ENCODE measurements around the gene WNT3A.

DNA sequence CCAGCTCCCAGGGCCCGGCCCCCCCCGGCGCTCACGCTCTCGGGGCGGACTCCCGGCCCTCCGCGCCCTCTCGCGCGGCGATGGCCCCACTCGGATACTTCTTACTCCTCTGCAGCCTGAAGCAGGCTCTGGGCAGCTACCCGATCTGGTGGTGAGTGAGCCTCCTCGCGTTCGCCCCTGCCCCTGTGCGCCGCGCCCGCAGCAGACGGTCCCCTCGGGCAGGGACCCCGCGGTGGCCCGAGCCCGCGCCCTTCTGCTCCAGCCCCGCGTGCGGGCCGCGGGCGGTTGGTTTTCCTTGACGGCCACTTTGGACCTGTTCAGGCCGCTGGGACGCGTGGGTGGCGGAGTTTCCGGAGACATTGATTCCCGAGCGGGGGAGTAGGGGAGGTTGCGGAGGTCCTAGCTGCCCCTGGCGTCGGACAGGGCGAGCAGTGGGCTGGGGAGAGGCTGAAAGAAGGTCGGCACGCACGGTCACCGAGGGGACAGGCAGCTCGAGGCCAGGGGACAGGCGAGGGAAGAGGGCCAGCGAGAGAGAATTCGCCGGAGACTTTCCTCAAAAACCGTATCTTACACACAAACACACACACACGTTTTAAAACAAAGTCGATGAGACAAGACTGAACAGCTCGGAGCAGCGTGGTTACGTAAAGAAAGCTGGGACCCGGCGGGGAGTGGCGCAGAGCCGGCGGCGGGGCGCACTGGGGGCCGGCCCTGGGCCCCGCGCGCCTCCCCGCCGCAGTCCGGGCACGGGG, 427 bp downstream of the WNT3A start:
- TF ChIP-seq POLR2A (IDR thresholded peaks at IDR 0.05) = no peak
- no peak for TF ChIP-seq CTCF (IDR thresholded peaks at IDR 0.05)
- TF ChIP-seq POLR2AphosphoS5 (IDR thresholded peaks at IDR 0.05) = no peak

Measured in breast epithelium (tissue), 3 donors.